LoVo (cell line): ENCODE measurements around the gene KCNQ1.

Experiments
- DNase-seq: peaks from one replicate; pipeline ENCODE4 v3.0.0-alpha.2; 2016; ENCODE audit warnings: low spot score

KCNQ1 gene

GRCh38 chr11:2838676-2839294 is 394.0 kb downstream of the KCNQ1 start:
- DNase-seq = no peak

DNA sequence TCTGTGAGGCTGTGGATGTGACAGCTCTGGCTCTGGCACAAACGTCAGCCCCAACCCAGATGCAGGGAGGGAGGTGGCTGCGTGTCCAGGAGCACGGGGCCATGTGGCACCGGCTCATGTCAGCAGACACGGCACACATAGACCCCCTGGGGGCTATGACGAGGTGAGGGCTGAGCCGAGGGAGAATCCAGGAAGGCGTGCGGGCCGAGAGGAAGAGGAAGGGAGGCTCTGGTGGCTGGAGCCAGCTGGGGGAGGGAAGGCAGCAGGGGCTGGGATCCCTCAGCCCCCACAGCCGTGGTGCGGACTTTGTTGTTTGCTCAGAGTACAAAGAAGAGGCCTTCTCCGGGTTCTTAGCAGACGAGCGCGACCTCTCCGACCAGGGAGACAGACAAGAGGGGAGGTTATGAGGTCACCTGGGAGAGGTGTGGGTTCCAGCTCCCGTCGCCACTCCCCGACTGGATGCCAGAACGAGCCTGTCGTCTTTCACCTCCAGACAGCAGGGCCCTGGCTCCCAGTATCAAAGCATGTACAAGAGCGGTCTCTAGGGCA is 394.7 kb downstream of the KCNQ1 start:
- DNase-seq = no peak

DNA sequence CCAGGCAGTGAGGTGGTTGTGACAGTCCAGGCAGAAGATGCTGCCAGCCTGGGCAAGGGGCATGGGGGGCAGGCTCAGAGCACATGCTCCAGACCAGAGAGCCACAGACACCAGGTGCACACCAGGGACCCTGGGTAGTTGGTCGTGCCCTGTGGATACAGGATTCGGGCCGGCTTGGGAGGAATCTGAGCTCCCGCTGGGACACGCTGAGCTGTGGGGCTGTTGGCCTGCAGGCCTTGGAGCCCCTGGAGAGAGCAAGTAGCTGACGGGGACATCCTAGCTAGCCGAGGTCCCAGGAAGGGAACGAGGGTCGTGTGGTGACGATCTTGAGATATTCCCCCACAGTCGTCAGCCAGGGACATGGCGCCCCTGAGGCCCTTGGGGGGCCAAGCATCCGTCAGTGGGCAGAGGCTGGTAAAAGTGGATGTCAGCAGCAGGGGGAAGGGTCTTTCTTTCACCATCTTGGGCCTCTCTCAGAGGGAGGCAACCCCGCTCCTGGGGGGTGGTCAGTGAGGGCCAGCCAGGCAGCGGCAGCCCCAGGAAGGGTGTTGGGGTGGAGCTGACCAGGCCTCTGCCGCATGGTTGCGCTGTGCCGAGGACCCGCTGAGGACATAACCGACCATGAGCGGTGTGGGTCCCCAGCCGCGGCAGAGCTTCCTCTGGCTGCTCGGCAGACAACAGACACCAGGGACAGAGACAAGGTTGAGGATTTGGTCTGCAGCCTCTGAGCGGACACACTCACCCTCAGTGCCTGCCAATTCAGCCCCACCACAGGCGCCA is 396.8 kb downstream of the KCNQ1 start:
- no peak for DNase-seq

DNA sequence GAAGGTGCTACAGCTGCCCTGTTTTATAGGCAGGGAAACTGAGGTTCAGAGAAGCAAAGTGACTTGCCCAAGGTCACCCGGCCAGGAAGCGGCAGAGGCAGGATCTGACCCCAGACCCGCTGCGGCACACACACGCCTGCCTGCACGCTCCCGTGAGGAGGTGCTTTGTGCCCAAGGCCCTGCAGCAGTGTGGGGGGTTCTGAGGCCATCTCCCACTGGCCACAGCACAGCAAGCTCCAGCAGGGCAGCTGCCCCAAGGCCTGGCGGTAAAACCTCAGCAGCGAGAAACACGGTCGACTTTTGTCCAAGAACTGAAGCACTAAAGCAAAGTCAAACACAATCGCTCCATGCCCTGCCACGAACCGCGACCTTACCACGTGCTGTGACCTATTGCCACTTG is 398.1 kb downstream of the KCNQ1 start:
- DNase-seq = no peak

- DNase-seq = no peak
Measured at GRCh38 chr11:2843551-2843950, 398.7 kb downstream of the KCNQ1 start.

- DNase-seq = no peak
Measured at GRCh38 chr11:2844116-2844842, 399.5 kb downstream of the KCNQ1 start.

DNA sequence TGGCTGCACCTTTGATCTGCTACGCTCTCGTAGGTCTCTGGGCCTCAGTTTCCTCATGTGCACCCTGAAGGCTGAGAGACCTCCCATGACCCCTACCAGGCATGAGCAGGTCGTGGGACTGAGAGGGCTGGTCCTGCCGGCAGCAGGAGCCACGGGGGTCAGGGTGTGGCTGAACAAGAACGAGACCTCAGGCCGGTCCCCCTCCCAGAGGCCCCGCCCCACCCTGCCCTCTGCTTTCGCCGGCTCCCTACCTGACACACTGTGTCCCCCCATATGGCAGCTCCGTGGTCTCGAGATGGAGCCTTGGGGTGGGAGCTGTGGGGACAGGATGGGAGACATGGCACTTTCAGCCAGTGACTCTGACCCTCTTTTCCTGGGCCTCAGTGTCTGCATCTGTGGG is 400.2 kb downstream of the KCNQ1 start:
- DNase-seq = no peak

DNA sequence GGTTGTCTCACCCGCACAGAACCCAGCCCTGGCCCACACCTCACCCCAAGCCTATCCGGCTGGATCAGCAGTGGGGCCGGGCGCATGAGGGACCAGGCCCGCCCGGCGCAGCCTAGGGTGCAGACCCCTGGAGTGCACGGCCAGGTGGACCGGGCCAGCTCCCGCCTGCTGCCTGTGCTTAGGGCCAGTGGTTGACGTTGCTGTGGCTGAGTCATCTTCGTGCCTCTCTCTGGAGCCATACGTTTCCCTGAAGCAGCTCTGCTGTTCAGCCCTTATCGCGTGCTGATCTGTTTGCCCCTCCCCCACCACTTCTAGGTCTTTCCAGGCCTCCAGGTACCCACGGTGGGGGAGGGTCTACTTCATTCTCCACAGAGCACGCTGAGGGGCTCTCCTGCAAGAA is 401.2 kb downstream of the KCNQ1 start:
- DNase-seq = no peak

- DNase-seq = no peak
Measured at GRCh38 chr11:2846470-2846869, 401.7 kb downstream of the KCNQ1 start.

- DNase-seq = no peak
Measured at GRCh38 chr11:2847561-2847960, 402.8 kb downstream of the KCNQ1 start.

- DNase-seq = no peak
Measured at GRCh38 chr11:2848497-2848896, 403.7 kb downstream of the KCNQ1 start.

GRCh38 chr11:2849994-2850770 is 405.4 kb downstream of the KCNQ1 start:
- DNase-seq = no peak

DNA sequence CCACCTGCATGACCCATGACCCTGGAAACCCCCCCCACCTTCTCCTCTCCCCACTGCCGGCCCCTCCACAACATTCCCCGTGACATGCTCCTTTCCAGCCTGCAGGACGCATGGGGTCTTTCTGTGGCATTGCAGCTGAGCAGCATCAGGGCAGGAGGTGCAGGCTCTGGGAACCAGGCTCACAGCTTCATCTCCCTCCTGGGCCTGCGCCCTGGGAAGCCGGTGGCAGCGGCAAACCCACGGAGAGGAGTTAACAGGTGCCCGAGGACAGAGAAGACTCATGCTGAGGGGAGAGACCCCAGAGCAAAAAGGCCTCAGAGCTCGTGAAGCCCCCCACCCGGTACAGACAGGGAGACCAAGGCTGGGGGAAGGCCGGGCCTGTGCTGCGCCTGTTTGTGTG is 408.6 kb downstream of the KCNQ1 start:
- DNase-seq = no peak

DNA sequence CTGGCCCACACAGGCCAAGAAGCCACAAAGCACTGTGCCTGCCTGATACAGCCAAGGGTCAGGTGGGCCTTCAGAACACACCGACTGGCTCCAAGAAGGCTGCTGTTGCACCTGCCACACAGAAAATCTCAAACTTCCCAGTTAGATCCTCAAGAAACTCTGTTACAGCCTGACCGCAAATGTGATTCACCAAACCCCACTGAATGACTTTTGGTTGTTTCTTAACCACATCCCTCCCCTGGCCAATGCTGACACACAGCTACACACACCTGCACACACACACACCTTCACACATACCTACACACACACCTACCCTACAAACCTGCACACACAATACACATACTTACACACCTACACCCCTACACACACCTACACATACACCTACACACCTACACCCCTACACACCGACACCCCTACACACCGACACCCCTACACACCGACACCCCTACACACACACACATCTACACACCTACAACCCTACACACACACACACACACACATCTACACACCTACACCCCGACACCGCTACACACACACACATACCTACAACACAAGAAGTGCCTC is 409.3 kb downstream of the KCNQ1 start:
- DNase-seq = no peak

- no peak for DNase-seq
Measured at GRCh38 chr11:2855162-2855561, 410.4 kb downstream of the KCNQ1 start.

GRCh38 chr11:2857276-2857675 is 412.5 kb downstream of the KCNQ1 start:
- no peak for DNase-seq

GRCh38 chr11:2857918-2858317 is 413.1 kb downstream of the KCNQ1 start:
- DNase-seq = no peak

- DNase-seq = no peak
Measured at GRCh38 chr11:2858995-2859698, 414.3 kb downstream of the KCNQ1 start.

GRCh38 chr11:2859699-2860037 is 414.9 kb downstream of the KCNQ1 start:
- DNase-seq = no peak

GRCh38 chr11:2860636-2861035 is 415.8 kb downstream of the KCNQ1 start:
- DNase-seq = peak; percentile 46
